Measurements from ENCODE around the gene MATN1. TPM values are rescaled to one million over a fixed set of nuclear protein-coding genes. Genes with fewer than 3 reads are reported as not detected.

Gene MATN1
- polyA plus RNA-seq, 2 donors = 0.01 to 0.02 TPM

DNA sequence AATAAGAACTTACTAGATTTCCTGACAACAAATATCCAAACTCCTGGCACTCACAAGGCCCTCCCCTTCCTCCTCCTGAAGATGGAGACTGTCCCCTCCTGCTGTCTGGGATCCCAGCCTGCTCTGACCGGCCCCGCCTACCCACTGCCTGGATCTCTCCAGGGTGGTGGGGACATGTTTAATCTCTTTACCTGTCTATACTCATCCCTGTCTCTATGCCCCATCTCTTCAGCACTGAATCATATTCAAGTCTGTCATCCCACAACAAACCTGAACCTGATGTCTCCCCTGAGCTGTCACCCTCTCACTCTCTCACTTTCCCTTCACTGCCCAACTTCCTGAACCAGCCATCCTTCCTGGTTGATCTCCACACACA lies 22.1 kb downstream of the MATN1 start:
- Histone ChIP-seq H3K9me3 (ENCODE audit: control insufficient read depth in 2 of 2, insufficient read depth in 1 of 2, low read depth in 1 of 2, low read length in 1 of 2) (no peaks in the 10 kb centered on the region), H3K36me3 (ENCODE audit: control insufficient read depth in 2 of 2, insufficient read depth in 2 of 2, low read length in 1 of 2) (no peaks in the 10 kb centered on the region), H3K4me1 (ENCODE audit: control insufficient read depth in 2 of 2, insufficient read depth in 2 of 2, low read length in 1 of 2) (peaks cover 3 to 4% of the 10 kb centered on the region in 2 donors), H3K4me3 (ENCODE audit: low read depth in 1 of 2, low read length in 2 of 2) (no peak overlapping the region), H3K27ac (ENCODE audit: low read depth in 2 of 2, low read length in 1 of 2) (no peak overlapping the region), H3K27me3 (ENCODE audit: control insufficient read depth in 1 of 2, insufficient read depth in 2 of 2, low read length in 2 of 2) (no peaks in the 10 kb centered on the region)
- WGBS, 2 donors = 44 to 71% methylated on average over 2 of the region's 2 CpGs

DNA sequence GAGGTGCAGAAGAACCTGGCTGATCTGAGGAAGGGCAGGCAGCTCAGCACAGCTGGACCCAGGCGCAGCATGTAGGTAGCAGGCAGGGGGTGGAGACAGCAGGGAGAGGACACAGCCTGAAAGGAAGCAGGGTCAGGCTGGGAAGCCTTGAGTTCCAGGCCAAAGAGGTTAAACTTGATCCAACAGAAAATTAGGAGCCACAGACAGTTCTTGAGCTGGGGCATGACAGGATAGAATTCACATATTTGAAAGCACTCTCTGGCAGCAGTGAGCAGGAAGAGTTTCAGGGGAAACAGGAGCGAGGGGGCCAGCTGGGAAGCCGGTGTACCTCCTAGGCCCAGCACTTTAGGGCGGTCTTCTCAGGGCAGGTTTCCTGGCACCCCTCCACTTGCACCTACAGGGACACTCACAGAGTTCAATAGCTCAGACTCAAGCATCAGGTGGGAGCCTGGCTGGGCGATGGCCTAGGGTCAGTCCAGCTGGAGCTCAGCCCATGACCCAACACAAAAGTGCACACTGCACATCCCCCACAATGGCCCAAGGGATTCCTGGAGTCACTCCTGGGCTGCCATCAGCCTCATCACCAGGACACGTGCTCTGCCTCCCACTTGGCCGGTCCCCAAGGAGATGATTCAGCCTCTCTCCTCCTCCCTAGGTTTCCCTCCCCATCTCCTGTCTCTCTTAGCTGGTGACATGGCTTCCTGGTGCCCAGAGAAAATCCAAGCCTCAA lies 22.7 kb downstream of the MATN1 start:
- Histone ChIP-seq H3K36me3 (ENCODE audit: control insufficient read depth in 2 of 2, insufficient read depth in 2 of 2, low read length in 1 of 2) (no peaks in the 10 kb centered on the region), H3K27me3 (ENCODE audit: control insufficient read depth in 1 of 2, insufficient read depth in 2 of 2, low read length in 2 of 2) (no peaks in the 10 kb centered on the region), H3K4me1 (ENCODE audit: control insufficient read depth in 2 of 2, insufficient read depth in 2 of 2, low read length in 1 of 2) (peaks cover 3 to 4% of the 10 kb centered on the region in 2 donors), H3K27ac (ENCODE audit: low read depth in 2 of 2, low read length in 1 of 2) (no peak overlapping the region), H3K4me3 (ENCODE audit: low read depth in 1 of 2, low read length in 2 of 2) (no peak overlapping the region), H3K9me3 (ENCODE audit: control insufficient read depth in 2 of 2, insufficient read depth in 1 of 2, low read depth in 1 of 2, low read length in 1 of 2) (no peaks in the 10 kb centered on the region)
- WGBS, 2 donors = 56 to 69% methylated on average over 7 of the region's 7 CpGs

DNA sequence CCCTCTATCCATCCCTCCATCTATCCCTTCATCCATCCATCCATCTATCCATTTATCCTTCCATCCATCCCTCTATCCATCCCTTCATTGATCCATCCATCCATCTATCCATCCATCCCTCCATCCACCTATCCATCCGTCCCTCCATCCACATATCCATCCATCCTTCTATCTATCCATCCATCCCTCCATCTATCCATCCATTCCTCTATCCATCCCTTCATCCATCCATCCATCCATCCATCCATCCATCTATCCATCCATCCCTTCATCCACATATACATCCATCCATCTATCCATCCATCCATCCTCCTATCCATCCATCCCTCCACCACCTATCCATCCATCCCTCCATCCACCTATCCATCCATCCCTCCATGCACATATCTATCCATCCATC lies 23.6 kb downstream of the MATN1 start:
- H3K36me3 ChIP-seq (ENCODE audit: control insufficient read depth in 2 of 2, insufficient read depth in 2 of 2, low read length in 1 of 2) = no peaks in the 10 kb centered on the region
- WGBS, 2 donors = 91 to 96% methylated on average over 1 of the region's 1 CpG
- H3K27ac ChIP-seq (ENCODE audit: low read depth in 2 of 2, low read length in 1 of 2) = no peak overlapping the region
- no peaks in the 10 kb centered on the region for H3K9me3 ChIP-seq (ENCODE audit: control insufficient read depth in 2 of 2, insufficient read depth in 1 of 2, low read depth in 1 of 2, low read length in 1 of 2)
- H3K4me3 ChIP-seq (ENCODE audit: low read depth in 1 of 2, low read length in 2 of 2) = no peak overlapping the region
- peaks cover 3 to 4% of the 10 kb centered on the region in 2 donors for H3K4me1 ChIP-seq (ENCODE audit: control insufficient read depth in 2 of 2, insufficient read depth in 2 of 2, low read length in 1 of 2)
- H3K27me3 ChIP-seq (ENCODE audit: control insufficient read depth in 1 of 2, insufficient read depth in 2 of 2, low read length in 2 of 2) = no peaks in the 10 kb centered on the region

DNA sequence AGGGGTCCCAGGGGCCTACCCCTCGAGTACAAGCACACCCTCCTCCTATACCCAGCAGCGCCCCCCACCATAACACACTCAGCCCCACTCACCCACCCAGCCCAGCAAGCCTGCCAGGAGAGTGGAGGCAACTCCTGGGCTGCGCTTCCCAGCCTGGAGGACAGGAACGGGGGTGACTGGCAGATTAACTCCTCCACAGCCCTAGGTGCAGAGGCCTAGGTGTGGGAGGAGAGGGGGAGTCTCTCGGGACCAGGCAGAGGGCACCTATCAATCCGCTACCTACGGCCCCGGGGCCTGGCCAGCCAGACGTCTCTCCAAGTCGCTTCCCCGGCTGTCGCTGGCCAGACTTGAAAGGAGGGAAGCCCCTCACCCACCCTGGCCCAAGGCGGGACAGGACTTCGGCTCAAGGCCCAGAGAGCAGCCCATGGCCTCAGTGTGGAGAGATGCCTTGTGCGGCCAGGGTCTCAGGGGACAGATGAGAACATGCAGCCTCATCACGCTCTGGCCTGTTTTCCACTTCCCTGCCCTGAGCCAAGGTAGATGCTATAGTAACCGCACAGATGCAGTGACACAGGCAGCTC lies 24.9 kb downstream of the MATN1 start:
- Histone ChIP-seq H3K27ac (ENCODE audit: low read depth in 2 of 2, low read length in 1 of 2) (no peak overlapping the region), H3K9me3 (ENCODE audit: control insufficient read depth in 2 of 2, insufficient read depth in 1 of 2, low read depth in 1 of 2, low read length in 1 of 2) (no peaks in the 10 kb centered on the region), H3K4me3 (ENCODE audit: low read depth in 1 of 2, low read length in 2 of 2) (no peak overlapping the region), H3K4me1 (ENCODE audit: control insufficient read depth in 2 of 2, insufficient read depth in 2 of 2, low read length in 1 of 2) (peaks cover 0 to 4% of the 10 kb centered on the region in 2 donors), H3K36me3 (ENCODE audit: control insufficient read depth in 2 of 2, insufficient read depth in 2 of 2, low read length in 1 of 2) (no peaks in the 10 kb centered on the region), H3K27me3 (ENCODE audit: control insufficient read depth in 1 of 2, insufficient read depth in 2 of 2, low read length in 2 of 2) (no peaks in the 10 kb centered on the region)
- 64 to 71% methylated on average over 17 of the region's 17 CpGs for WGBS, 2 donors

DNA sequence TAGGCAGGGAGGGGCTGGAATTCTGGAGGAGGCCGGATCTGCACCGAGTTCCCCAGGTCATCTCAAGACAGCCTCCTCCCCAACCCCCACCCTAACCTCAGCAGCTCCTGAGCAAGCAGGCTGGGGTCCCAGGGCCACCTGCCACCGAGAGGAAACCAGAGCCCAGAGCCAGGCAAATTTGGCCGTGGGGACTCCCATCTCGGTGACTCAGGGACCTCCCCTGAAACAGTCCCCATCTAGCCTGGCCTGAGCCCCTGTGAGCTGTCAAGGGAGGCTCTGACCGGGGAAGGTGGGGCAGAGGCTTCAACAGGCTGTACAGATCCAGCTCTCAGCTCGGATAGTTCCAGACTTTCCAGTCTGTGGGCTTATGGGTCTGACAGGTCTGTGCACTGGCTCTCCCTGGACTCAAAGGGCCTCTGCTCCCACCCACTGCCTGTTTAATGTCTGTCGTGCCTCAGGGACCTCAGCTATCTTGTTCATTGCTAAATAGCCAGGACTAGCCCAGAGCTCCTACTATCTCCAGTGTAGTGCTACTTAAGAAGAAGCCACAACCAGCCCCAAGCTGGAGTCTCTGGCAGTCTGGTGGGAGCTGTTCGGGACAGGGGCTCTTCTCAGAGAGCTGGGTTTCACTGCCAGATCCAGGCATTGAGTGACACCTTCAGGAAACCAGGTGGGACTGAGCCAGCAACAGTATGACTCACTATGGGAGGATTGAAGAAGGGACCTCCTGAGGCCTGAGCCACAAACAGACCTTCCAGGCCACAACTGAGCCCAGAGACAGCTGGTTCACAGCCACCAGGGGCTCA lies 25.6 kb downstream of the MATN1 start:
- H3K4me3 ChIP-seq (ENCODE audit: low read depth in 1 of 2, low read length in 2 of 2) = no peak overlapping the region
- 61 to 64% methylated on average over 9 of the region's 9 CpGs for WGBS, 2 donors
- peaks cover 0 to 4% of the 10 kb centered on the region in 2 donors for H3K4me1 ChIP-seq (ENCODE audit: control insufficient read depth in 2 of 2, insufficient read depth in 2 of 2, low read length in 1 of 2)
- H3K27ac ChIP-seq (ENCODE audit: low read depth in 2 of 2, low read length in 1 of 2) = no peak overlapping the region
- H3K9me3 ChIP-seq (ENCODE audit: control insufficient read depth in 2 of 2, insufficient read depth in 1 of 2, low read depth in 1 of 2, low read length in 1 of 2) = no peaks in the 10 kb centered on the region
- no peaks in the 10 kb centered on the region for H3K36me3 ChIP-seq (ENCODE audit: control insufficient read depth in 2 of 2, insufficient read depth in 2 of 2, low read length in 1 of 2)
- no peaks in the 10 kb centered on the region for H3K27me3 ChIP-seq (ENCODE audit: control insufficient read depth in 1 of 2, insufficient read depth in 2 of 2, low read length in 2 of 2)

DNA sequence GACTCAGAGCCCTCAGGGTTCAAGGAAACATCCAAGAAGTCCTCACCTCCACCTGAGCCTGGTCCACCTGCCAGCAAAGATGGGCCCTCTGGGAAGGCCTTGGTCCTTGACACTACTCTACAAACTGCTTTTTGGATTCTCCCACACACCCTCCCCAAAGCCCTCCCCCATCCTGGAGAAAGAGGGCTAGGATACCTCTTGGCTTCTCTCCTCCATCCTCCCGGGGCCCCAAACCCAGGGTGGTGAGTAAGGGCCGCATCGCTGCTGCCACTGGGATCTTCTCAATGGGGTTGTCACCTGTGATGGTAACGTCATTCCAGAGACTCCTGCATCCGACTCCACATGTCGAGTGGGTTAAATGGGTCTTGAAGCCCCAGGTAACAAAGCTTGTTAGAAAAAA lies 26.6 kb downstream of the MATN1 start:
- Histone ChIP-seq H3K27ac (ENCODE audit: low read depth in 2 of 2, low read length in 1 of 2) (no peak overlapping the region), H3K27me3 (ENCODE audit: control insufficient read depth in 1 of 2, insufficient read depth in 2 of 2, low read length in 2 of 2) (peaks cover 0 to 3% of the 10 kb centered on the region in 2 donors)
- WGBS, 2 donors = 92 to 93% methylated on average over 6 of the region's 6 CpGs

DNA sequence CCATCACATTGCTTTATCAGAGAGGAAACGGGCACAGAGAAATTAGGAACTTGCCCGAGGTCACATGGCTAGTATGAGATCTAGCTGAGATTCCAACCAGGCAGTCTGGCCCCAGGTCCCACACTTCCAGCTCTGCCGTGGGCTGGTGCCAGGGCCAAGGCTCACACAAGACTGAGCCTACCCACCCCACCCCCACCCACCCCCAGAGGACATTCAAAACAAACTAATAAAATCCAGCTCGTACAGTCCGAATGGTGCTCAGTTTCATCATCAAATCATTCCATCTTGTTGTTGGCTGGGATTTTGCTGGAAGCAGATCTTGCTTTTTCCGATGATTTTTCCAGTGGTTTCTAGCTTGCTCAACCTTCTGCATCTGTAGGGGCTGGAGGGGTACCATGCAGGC lies 27.9 kb downstream of the MATN1 start:
- 41 to 46% methylated on average over 6 of the region's 6 CpGs for WGBS, 2 donors
- H3K27ac ChIP-seq (ENCODE audit: low read depth in 2 of 2, low read length in 1 of 2) = no peak overlapping the region
- H3K4me3 ChIP-seq (ENCODE audit: low read depth in 1 of 2, low read length in 2 of 2) = no peak overlapping the region

More for the DNA sequence above, 26.6 kb downstream of the MATN1 start:
- Histone ChIP-seq H3K9me3 (ENCODE audit: control insufficient read depth in 2 of 2, insufficient read depth in 1 of 2, low read depth in 1 of 2, low read length in 1 of 2) (no peaks in the 10 kb centered on the region), H3K4me1 (ENCODE audit: control insufficient read depth in 2 of 2, insufficient read depth in 2 of 2, low read length in 1 of 2) (peaks cover 0 to 4% of the 10 kb centered on the region in 2 donors), H3K4me3 (ENCODE audit: low read depth in 1 of 2, low read length in 2 of 2) (no peak overlapping the region), H3K36me3 (ENCODE audit: control insufficient read depth in 2 of 2, insufficient read depth in 2 of 2, low read length in 1 of 2) (no peaks in the 10 kb centered on the region)

DNA sequence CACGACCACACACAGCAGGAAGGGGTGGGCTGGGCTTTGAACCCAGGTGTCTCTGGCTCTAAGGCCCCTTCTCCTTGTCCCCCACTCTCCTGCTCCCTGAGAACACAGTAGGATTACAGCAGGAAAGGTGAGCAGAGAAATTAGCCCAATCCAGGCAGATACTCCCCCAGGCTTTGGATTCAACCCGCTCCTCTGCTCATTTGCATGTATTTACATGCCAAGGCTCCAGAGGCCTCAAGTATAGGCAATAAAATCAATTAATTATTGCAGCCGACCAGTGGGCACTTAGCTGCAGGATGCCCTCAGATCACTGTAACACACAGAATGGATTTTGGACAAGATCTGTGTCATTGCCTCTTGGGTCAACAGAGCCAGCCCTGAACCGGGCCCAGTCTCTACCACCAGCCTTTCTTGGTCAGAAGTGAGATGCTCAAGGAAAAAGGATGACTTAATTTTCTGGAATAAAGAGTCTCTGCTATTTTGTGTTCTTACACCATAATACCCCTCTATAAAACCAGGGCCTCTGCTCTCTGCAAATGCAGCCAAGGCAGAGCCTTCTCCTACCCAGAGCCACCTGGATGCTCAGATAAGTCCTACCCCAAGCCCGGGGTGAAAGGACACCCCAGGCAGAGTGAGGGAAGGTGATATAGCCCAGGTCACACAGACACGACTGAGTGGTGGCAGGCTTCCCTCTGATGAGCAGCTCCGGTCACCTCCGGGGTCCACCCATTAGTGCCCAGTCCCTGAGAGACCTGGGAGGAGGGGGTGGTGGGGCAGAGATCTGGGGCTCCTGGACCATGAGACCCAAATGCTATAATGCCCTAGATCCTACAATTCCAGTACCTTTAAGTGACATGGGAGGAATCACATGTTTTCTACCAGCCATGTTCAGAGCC lies 28.9 kb downstream of the MATN1 start:
- Histone ChIP-seq H3K4me1 (ENCODE audit: control insufficient read depth in 2 of 2, insufficient read depth in 2 of 2, low read length in 1 of 2) (no peaks in the 10 kb centered on the region), H3K4me3 (ENCODE audit: low read depth in 1 of 2, low read length in 2 of 2) (no peak overlapping the region), H3K27ac (ENCODE audit: low read depth in 2 of 2, low read length in 1 of 2) (no peak overlapping the region), H3K36me3 (ENCODE audit: control insufficient read depth in 2 of 2, insufficient read depth in 2 of 2, low read length in 1 of 2) (no peaks in the 10 kb centered on the region), H3K9me3 (ENCODE audit: control insufficient read depth in 2 of 2, insufficient read depth in 1 of 2, low read depth in 1 of 2, low read length in 1 of 2) (no peaks in the 10 kb centered on the region), H3K27me3 (ENCODE audit: control insufficient read depth in 1 of 2, insufficient read depth in 2 of 2, low read length in 2 of 2) (peaks cover 0 to 3% of the 10 kb centered on the region in 2 donors)
- 71 to 76% methylated on average over 8 of the region's 8 CpGs for WGBS, 2 donors

More for the DNA sequence above, 27.9 kb downstream of the MATN1 start:
- Histone ChIP-seq H3K4me1 (ENCODE audit: control insufficient read depth in 2 of 2, insufficient read depth in 2 of 2, low read length in 1 of 2) (peaks cover 0 to 1% of the 10 kb centered on the region in 2 donors), H3K9me3 (ENCODE audit: control insufficient read depth in 2 of 2, insufficient read depth in 1 of 2, low read depth in 1 of 2, low read length in 1 of 2) (no peaks in the 10 kb centered on the region), H3K36me3 (ENCODE audit: control insufficient read depth in 2 of 2, insufficient read depth in 2 of 2, low read length in 1 of 2) (no peaks in the 10 kb centered on the region), H3K27me3 (ENCODE audit: control insufficient read depth in 1 of 2, insufficient read depth in 2 of 2, low read length in 2 of 2) (peaks cover 0 to 3% of the 10 kb centered on the region in 2 donors)

DNA sequence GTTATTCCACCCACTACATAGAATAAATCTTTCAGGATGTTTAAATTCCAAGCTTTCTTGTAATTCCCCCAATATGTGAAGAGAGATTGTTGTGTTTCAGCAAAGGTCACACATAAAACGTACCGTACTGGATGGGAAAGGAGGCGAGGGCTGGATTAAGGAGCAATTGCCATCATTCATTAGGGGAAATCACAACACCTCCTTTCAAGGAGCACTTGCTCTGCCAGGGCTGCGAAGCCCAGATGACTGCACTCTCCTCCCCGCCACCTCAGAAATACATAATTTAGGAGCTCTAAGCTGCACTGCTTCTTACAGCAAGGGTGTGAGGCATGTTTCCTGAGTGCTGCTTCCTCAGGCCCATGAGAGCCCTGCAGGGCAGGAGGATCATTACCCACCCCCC lies 29.6 kb downstream of the MATN1 start:
- H3K36me3 ChIP-seq (ENCODE audit: control insufficient read depth in 2 of 2, insufficient read depth in 2 of 2, low read length in 1 of 2) = no peaks in the 10 kb centered on the region
- H3K4me3 ChIP-seq (ENCODE audit: low read depth in 1 of 2, low read length in 2 of 2) = no peak overlapping the region
- WGBS, 2 donors = 66 to 84% methylated on average over 5 of the region's 5 CpGs
- H3K27ac ChIP-seq (ENCODE audit: low read depth in 2 of 2, low read length in 1 of 2) = no peak overlapping the region
- H3K27me3 ChIP-seq (ENCODE audit: control insufficient read depth in 1 of 2, insufficient read depth in 2 of 2, low read length in 2 of 2) = peaks cover 0 to 3% of the 10 kb centered on the region in 2 donors
- H3K9me3 ChIP-seq (ENCODE audit: control insufficient read depth in 2 of 2, insufficient read depth in 1 of 2, low read depth in 1 of 2, low read length in 1 of 2) = no peaks in the 10 kb centered on the region
- H3K4me1 ChIP-seq (ENCODE audit: control insufficient read depth in 2 of 2, insufficient read depth in 2 of 2, low read length in 1 of 2) = no peaks in the 10 kb centered on the region
